K562 (cell line): Measurements from ENCODE around the gene C1orf198. TPM values are rescaled to one million over a fixed set of nuclear protein-coding genes. Genes with fewer than 3 reads are reported as not detected.

ENCODE experiments used
- ATAC-seq: fragments of 200-7000 bp; cut with Tn5 transposase; 3 replicates; pipeline ENCODE4 v1.9.1; 2020; ENCODE audit warnings: moderate library complexity
- BruUV-seq: library from RNA; stranded (reverse); fragments of 400-500 nt; replicated peaks from 2 replicates; lab custom pipeline; 2021; lab: Mats Ljungman, UMichigan
- CTCF ChIA-PET: fragments of 300-600 bp; formaldehyde crosslinking; extraction: SDS; loops from one replicate; lab custom pipeline; 2021; ENCODE audit warnings: low intra/inter-chr PET ratio; lab: Yijun Ruan, JAX
- POLR2A ChIA-PET: fragments of 300-600, 350-650 bp; sonication (Branson Sonifier 250); formaldehyde crosslinking; extraction: SDS; loops from one replicate; lab custom pipeline; 2021; ENCODE audit warnings: antibody characterized with exemption, inconsistent platforms; lab: Yijun Ruan, JAX
- DNase-seq, 4 experiments: peaks; one replicate each; pipeline versions ENCODE4 v3.0.0 to v3.0.0-alpha.2; 2011 to 2018; ENCODE audit warnings: low spot score in 3 of 4, mixed read lengths in 3 of 4; ENCODE audit errors: extremely low read depth in 1 of 4
- FAIRE-seq: peaks from 2 replicates; lab custom pipeline; 2011; peaks lifted over from hg19 to GRCh38; lab: Jason Lieb, UNC
- H2AFZ ChIP-seq: 2 replicates; pipeline ENCODE4 v1.6.0; 2011; ENCODE audit warnings: low read depth, low read length, control low read depth, inconsistent platforms
- H3K27ac ChIP-seq: fragments of 200-600 bp; 3 replicates; pipeline ENCODE4 v1.8.0; 2011; ENCODE audit warnings: low read depth, mild to moderate bottlenecking, control low read depth, inconsistent platforms, low read length, moderate library complexity, mixed read lengths; ENCODE audit errors: extremely low read depth
- H3K27me3 ChIP-seq, 2 experiments: fragments of 300-600 bp in 1 of 2; 2 replicates in 1 of 2; 3 replicates in 1 of 2; pipeline versions ENCODE4 v1.6.0 to v1.8.0; 2011; ENCODE audit warnings: inconsistent platforms in 2 of 2, low read length in 2 of 2, mild to moderate bottlenecking in 1 of 2, mixed read lengths in 1 of 2, moderate library complexity in 1 of 2; ENCODE audit not compliant: control insufficient read depth in 2 of 2, insufficient read depth in 2 of 2
- H3K36me3 ChIP-seq: fragments of 300-600 bp; 3 replicates; pipeline ENCODE4 v1.8.0; 2011; ENCODE audit warnings: mild to moderate bottlenecking, low read length, inconsistent platforms; ENCODE audit not compliant: control insufficient read depth, insufficient read depth
- H3K4me1 ChIP-seq, 2 experiments: fragments of 200-600 bp in 1 of 2; replicated peaks in 1 of 2; 2 replicates in 1 of 2; 3 replicates in 1 of 2; pipeline versions ENCODE4 v1.5.1 to v1.8.0; 2011; ENCODE audit warnings: inconsistent platforms in 2 of 2, low read length in 2 of 2, mild to moderate bottlenecking in 1 of 2, mixed read lengths in 1 of 2, moderate library complexity in 1 of 2; ENCODE audit not compliant: control insufficient read depth in 2 of 2, insufficient read depth in 2 of 2
- H3K4me2 ChIP-seq: 2 replicates; pipeline ENCODE4 v1.6.1; 2011; ENCODE audit warnings: low read length, control low read depth, inconsistent platforms, mixed read lengths; ENCODE audit not compliant: insufficient read depth
- H3K4me3 ChIP-seq: fragments of 200-600 bp; sonication (generic), shearing (Covaris generic); 2 replicates; pipeline ENCODE4 v1.5.1; 2016; ENCODE audit warnings: control low read depth, inconsistent platforms
- H3K79me2 ChIP-seq: fragments of 200-600 bp; 3 replicates; pipeline ENCODE4 v1.8.0; 2011; ENCODE audit warnings: low read length, inconsistent platforms; ENCODE audit not compliant: control insufficient read depth, insufficient read depth
- H3K9ac ChIP-seq, 2 experiments: 2 replicates each; pipeline versions ENCODE4 v1.6.0 to v1.6.1; 2011; ENCODE audit warnings: low read depth in 2 of 2, low read length in 2 of 2, control low read depth in 1 of 2, inconsistent platforms in 1 of 2, mild to moderate bottlenecking in 1 of 2, mixed read lengths in 1 of 2; ENCODE audit not compliant: insufficient read depth in 1 of 2
- H3K9me1 ChIP-seq: one replicate; pipeline ENCODE4 v1.6.0; 2011; ENCODE audit warnings: inconsistent platforms, mild to moderate bottlenecking, low read length, moderate library complexity; ENCODE audit not compliant: control insufficient read depth, insufficient read depth
- H3K9me3 ChIP-seq: replicated peaks from 2 replicates; pipeline ENCODE4 v1.5.1; 2011; ENCODE audit warnings: low read depth, low read length, inconsistent platforms; ENCODE audit not compliant: control insufficient read depth, insufficient read depth
- H4K20me1 ChIP-seq: replicated peaks from 2 replicates; pipeline ENCODE4 v1.6.1; 2011; ENCODE audit warnings: low read length, inconsistent platforms, mixed read lengths; ENCODE audit not compliant: control insufficient read depth, insufficient read depth
- RAD51 ChIP-seq: fragments of 450-650 bp; IDR thresholded peaks from 2 replicates; pipeline ENCODE4 v1.7.1; 2016; ENCODE audit warnings: low read depth, mild to moderate bottlenecking, borderline replicate concordance
- TCF15 ChIP-seq: fragments of 250-450 bp; sonication (Bioruptor Pico); IDR thresholded peaks from 2 replicates; pipeline ENCODE4 v1.8.0; 2022; ENCODE audit warnings: moderate library complexity, mild to moderate bottlenecking, inconsistent platforms
- USF1 ChIP-seq: sonication (generic); formaldehyde crosslinking; IDR thresholded peaks from 2 replicates; pipeline ENCODE4 v1.9.0; 2022; ENCODE audit warnings: mild to moderate bottlenecking, missing genetic modification reagents
- USF2 ChIP-seq: sonication (generic); formaldehyde crosslinking; IDR thresholded peaks from 2 replicates; pipeline ENCODE4 v1.5.0; 2020; ENCODE audit warnings: missing genetic modification reagents
- ZNF197 ChIP-seq: fragments of 200-800 bp; sonication (Bioruptor generic); IDR thresholded peaks from 2 replicates; pipeline ENCODE4 v1.6.1; 2016; ENCODE audit warnings: low read depth, missing genetic modification characterization, missing compliant biosample characterization
- WGBS: fragments of 100-300 bp; shearing (Covaris generic); methylation state at CpG from one replicate; pipeline ENCODE4 v1.1.6; 2016; ENCODE audit warnings: low coverage, mixed read lengths; ENCODE audit not compliant: insufficient coverage; ENCODE audit errors: missing lambda C conversion rate; 5-methylcytosine and 5-hydroxymethylcytosine counted together
- in situ Hi-C: fragments of 300-500 bp; cut with MboI; formaldehyde crosslinking; loops from 4 replicates; pipeline ENCODE4 v1.15.0; 2018; ENCODE audit warnings: inconsistent platforms, mixed read lengths
- intact Hi-C: fragments of 100-400 bp; cut with micrococcal nuclease; formaldehyde crosslinking; loops from 2 replicates; pipeline ENCODE4 v1.14.2; 2022
- polyA plus RNA-seq, 8 experiments: library from polyadenylated mRNA; depleted of rRNA in 4 of 8; stranded (reverse) in 5 of 8; unstranded in 3 of 8; fragments of >200 nt; fragmentation: Nextera tagmentation in 2 of 8; fragmentation: Illumina TruSeq in 1 of 8; extraction: Ambion mirVana in 2 of 8; extraction: Trizol in 1 of 8; gene quantifications; 2 replicates each; pipeline versions ENCODE4 v1.2.1 to v1.2.3, GENCODE V29; 2011 to 2014; ENCODE audit warnings: inconsistent platforms in 1 of 8, missing spikeins in 1 of 8
- total RNA-seq, 7 experiments: library from RNA; depleted of rRNA in 6 of 7; stranded (reverse); fragments of >200 nt in 6 of 7; fragmentation: Illumina TruSeq in 2 of 7; extraction: Trizol in 2 of 7; gene quantifications; 2 replicates each; pipeline versions ENCODE4 v1.2.1 to v1.2.3, GENCODE V29; 2011 to 2021; ENCODE audit warnings: low replicate concordance in 1 of 7

C1orf198 gene
- total and polyA plus RNA-seq, 9 of the 15 experiments (the other 6 are each of a cell fraction or from before 2014, with no cell fraction given): 2.0 to 15.1 (median 10.4) TPM

GRCh38 chr1:230898748-230899147, 30.4 kb upstream of the C1orf198 start:
- POLR2A ChIA-PET: interaction anchor here (0.6 to 0.9 kb wide), 4 partner anchors 24 to 324 kb away, joined by 3 to 4 read pairs (median 3); no protein-coding TSS in a partner anchor
- ATAC-seq: peak; percentile 52; the same call in 2 of the 3 replicates
- H3K27me3 ChIP-seq: peaks cover 26% of the 10 kb centered on the region in 2 experiments
- no peaks in the 10 kb centered on the region for H3K9me1 ChIP-seq
- FAIRE-seq: no peak
- no TSS peak for BruUV-seq
- H3K27ac ChIP-seq: no peak overlapping the region
- 0 out of 2 replicates have a peak, but pooled peaks cover 5% of the 10 kb centered on the region for H4K20me1 ChIP-seq
- peak; percentile 62 for TF ChIP-seq USF2 (CRISPR knock-in tag)
- TF ChIP-seq USF1 (CRISPR knock-in tag): peak; percentile 69
- TF ChIP-seq ZNF197 (CRISPR knock-in tag): no peak
- no peak for TF ChIP-seq TCF15 (CRISPR knock-in tag)
- peak; percentile 49; the same call in 1 of the 2 replicates for TF ChIP-seq RAD51
- TF ChIP-seq, all 486 proteins: peak for 3
- WGBS: 7% methylated on average over 8 of the region's 8 CpGs
- H3K36me3 ChIP-seq: no peaks in the 10 kb centered on the region
- DNase-seq: peak in 1 of 4 experiments; percentile 30
- H2AFZ ChIP-seq: no peak overlapping the region
- peaks cover 0 to 4% of the 10 kb centered on the region in 2 experiments; a peak in 1 of 5 replicates for H3K4me1 ChIP-seq
- in situ Hi-C loops: no loop called here
- CTCF ChIA-PET: no interaction called here
- H3K9me3 ChIP-seq: no peaks in the 10 kb centered on the region
- H3K79me2 ChIP-seq: no peaks in the 10 kb centered on the region
- intact Hi-C loops: no loop called here
- H3K4me2 ChIP-seq: no peak overlapping the region
- H3K9ac ChIP-seq: no peak overlapping the region
- no peak overlapping the region for H3K4me3 ChIP-seq
